Measurements from ENCODE around the gene LY6G6F. TPM values are rescaled to one million over a fixed set of nuclear protein-coding genes. Genes with fewer than 3 reads are reported as not detected.
"Not testable (repeated sequence)": the region's sequence is repeated elsewhere in the genome, so short reads cannot be mapped to it uniquely, and the experiment has no call there.

LY6G6F gene
- total RNA-seq, 4 donors from 2014 or later = not detected

DNA sequence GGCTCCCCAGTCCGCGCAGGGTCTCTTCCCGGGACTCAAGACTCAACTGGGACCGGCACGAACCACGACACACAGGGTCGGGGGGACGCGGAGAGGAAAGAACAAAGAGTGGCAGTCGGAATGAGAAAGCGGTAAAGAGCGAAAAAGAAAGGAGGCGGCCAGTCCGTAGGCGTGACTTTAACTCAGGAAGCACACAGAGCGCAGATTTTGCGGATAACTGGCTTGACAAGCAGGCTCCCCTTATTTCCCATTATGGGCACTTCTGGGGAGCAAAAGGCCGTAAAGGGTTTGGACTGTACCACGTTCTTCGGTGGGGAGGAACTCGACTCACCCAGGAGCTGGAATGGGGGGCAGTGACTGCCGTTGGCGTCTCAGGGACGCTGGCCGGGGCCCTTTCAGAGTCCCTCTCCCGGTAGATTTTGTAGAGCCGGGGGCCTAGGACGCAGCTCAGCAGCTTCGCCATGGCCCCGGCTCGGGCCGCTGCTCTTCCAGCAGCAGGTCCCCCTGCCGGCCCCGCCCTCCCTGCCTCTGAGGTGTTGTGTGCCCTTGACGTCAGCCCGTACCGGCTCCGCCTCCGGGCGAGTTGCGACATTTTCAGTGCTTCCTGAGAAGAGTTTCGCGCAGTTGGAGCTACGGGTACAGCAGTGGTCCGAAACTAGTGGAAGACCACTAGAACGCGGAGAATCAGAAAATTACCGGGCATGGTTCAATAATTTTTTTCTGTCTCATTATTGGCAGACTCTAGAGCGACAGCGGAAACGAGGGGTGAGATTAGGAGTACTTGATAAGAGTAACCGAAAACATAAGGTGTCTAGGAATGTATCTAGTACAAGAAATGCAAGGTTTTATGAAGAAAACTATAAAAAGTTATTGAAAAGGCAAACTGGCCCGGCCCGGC, 3.6 kb upstream of the LY6G6F start, which contains the start of gene ABHD16A:
Gene ABHD16A, minus strand, starts transcription at position 506 of the 898 bp plus-strand sequence. Its CDS starts 43 bp downstream, at position 463.
- peaks cover 0 to 21% (median 0%) of the 10 kb centered on the region in 3 donors for H3K36me3 ChIP-seq
- peak; percentile 99 for DNase-seq (ENCODE audit: low spot score in 2 of 2)
- WGBS, 2 donors = 1% methylated on average over 54 of the region's 54 CpGs
- H3K9me3 ChIP-seq = no peaks in the 10 kb centered on the region
- peak within 1 kb of the TSS; percentile 61 to 92 (median 76) for H3K4me3 ChIP-seq
- H3K27me3 ChIP-seq = no peaks in the 10 kb centered on the region
- TF ChIP-seq EP300 (IDR thresholded peaks at IDR 0.05) (peak; percentile 97 to 100), POLR2A (IDR thresholded peaks at IDR 0.05) (peak; percentile 95 to 100)
- TF ChIP-seq, protein P1, sequence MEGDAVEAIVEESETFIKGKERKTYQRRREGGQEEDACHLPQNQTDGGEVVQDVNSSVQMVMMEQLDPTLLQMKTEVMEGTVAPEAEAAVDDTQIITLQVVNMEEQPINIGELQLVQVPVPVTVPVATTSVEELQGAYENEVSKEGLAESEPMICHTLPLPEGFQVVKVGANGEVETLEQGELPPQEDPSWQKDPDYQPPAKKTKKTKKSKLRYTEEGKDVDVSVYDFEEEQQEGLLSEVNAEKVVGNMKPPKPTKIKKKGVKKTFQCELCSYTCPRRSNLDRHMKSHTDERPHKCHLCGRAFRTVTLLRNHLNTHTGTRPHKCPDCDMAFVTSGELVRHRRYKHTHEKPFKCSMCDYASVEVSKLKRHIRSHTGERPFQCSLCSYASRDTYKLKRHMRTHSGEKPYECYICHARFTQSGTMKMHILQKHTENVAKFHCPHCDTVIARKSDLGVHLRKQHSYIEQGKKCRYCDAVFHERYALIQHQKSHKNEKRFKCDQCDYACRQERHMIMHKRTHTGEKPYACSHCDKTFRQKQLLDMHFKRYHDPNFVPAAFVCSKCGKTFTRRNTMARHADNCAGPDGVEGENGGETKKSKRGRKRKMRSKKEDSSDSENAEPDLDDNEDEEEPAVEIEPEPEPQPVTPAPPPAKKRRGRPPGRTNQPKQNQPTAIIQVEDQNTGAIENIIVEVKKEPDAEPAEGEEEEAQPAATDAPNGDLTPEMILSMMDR (IDR thresholded peaks at IDR 0.05) = peak in 2 of 5 experiments; percentile 54 to 64
- H3K4me1 ChIP-seq = peaks cover 0 to 38% (median 16%) of the 10 kb centered on the region in 4 donors
- H3K27ac ChIP-seq = peak within 1 kb of the TSS; percentile 89 to 98 (median 96)

DNA sequence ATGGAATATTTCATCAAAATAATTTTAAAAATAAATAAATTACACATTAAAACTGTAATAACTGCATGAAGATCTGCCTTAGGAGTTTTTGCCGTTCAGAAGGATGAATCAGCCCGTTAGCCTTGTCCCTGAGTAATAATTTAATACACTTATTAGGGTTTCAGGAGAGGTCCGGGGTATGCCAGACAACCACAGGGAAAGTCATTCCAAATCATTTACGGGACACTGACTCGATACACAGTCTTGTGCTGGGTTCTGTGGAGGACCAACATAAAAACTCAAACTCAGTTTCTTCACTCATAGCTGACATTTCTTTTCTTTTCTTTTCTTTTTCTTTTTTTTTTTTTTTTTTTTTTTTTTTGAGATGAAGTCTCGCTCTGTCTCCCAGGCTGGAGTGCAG, 735 bp upstream of the LY6G6F start:
- H3K4me1 ChIP-seq = peaks cover 0 to 24% (median 15%) of the 10 kb centered on the region in 4 donors
- WGBS, 2 donors = 89 to 90% methylated on average over 6 of the region's 6 CpGs

DNA sequence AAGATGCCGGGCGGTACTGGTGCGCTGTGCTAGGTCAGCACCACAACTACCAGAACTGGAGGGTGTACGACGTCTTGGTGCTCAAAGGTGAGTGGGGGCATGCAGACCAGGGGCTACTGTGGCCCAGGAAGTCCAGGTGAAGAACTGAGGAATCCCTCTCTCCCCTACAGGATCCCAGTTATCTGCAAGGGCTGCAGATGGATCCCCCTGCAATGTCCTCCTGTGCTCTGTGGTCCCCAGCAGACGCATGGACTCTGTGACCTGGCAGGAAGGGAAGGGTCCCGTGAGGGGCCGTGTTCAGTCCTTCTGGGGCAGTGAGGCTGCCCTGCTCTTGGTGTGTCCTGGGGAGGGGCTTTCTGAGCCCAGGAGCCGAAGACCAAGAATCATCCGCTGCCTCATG, 1.0 kb downstream of the LY6G6F start:
- no peaks in the 10 kb centered on the region for H3K9me3 ChIP-seq
- no peak overlapping the region for H3K27ac ChIP-seq
- no peaks in the 10 kb centered on the region for H3K27me3 ChIP-seq
- TF ChIP-seq, protein P1 (IDR thresholded peaks at IDR 0.05) = no peak
- TF ChIP-seq POLR2A (IDR thresholded peaks at IDR 0.05) (no peak), EP300 (IDR thresholded peaks at IDR 0.05) (no peak)
- H3K4me3 ChIP-seq = no peak overlapping the region
- DNase-seq (ENCODE audit: low spot score in 2 of 2) = no peak
- peaks cover 0 to 9% (median 3%) of the 10 kb centered on the region in 4 donors for H3K4me1 ChIP-seq
- no peaks in the 10 kb centered on the region for H3K36me3 ChIP-seq
- WGBS, 2 donors = 84 to 87% methylated on average over 8 to 10 of the region's 10 CpGs

More for the DNA sequence above, 735 bp upstream of the LY6G6F start:
- no peak overlapping the region for H3K4me3 ChIP-seq
- H3K9me3 ChIP-seq = no peaks in the 10 kb centered on the region
- no peaks in the 10 kb centered on the region for H3K36me3 ChIP-seq
- no peak for DNase-seq (ENCODE audit: low spot score in 2 of 2)
- TF ChIP-seq, protein P1 (IDR thresholded peaks at IDR 0.05) = no peak
- TF ChIP-seq EP300 (IDR thresholded peaks at IDR 0.05) (no peak), POLR2A (IDR thresholded peaks at IDR 0.05) (no peak)
- H3K27me3 ChIP-seq = no peaks in the 10 kb centered on the region
- no peak overlapping the region for H3K27ac ChIP-seq

DNA sequence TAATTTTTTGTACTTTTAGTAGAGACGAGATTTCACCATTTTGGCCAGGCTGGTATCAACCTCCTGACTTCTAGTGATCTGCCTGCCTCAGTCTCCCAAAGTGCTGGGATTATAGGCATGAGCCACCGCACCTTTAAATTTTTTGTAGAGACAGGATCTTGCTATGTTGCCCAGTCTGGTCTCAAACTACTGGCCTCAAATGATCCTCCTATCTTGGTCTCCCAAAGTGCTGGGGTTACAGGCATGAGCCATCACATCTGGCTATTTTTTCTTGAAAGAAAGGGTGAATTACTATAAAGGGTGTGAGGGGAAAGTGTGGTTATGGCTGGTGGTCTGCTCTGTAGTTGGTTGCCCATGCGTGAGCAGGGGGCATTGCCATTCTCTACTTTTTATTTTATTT, 1.6 kb downstream of the LY6G6F start:
- TF ChIP-seq EP300 (IDR thresholded peaks at IDR 0.05) (no peak), POLR2A (IDR thresholded peaks at IDR 0.05) (no peak)
- TF ChIP-seq, protein P1 (IDR thresholded peaks at IDR 0.05) = no peak
- H3K4me1 ChIP-seq = peaks cover 0 to 9% (median 3%) of the 10 kb centered on the region in 4 donors
- WGBS, 2 donors = 92 to 93% methylated on average over 3 of the region's 3 CpGs
- no peak overlapping the region for H3K4me3 ChIP-seq
- no peak for DNase-seq (ENCODE audit: low spot score in 2 of 2)
- H3K27me3 ChIP-seq = no peaks in the 10 kb centered on the region
- no peaks in the 10 kb centered on the region for H3K9me3 ChIP-seq
- H3K27ac ChIP-seq = no peak overlapping the region
- no peaks in the 10 kb centered on the region for H3K36me3 ChIP-seq

DNA sequence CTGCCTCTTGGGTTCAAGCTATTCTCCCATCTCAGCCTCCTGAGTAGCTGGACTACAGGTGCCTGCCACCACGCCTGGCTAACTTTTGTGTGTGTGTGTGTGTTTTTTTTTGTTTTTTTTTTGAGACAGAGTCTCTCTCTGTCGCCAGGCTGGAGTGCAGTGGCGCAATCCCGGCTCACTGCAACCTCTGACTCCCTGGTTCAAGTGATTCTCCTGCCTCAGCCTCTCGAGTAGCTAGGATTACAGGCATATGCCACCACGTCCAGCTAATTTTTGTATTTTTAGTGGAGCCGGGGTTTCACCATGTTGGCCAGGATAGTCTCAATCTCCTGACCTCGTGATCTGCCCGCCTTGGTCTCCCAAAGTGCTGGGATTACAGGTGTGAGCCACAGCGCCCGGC, 2.5 kb downstream of the LY6G6F start:
- H3K9me3 ChIP-seq; DNase-seq (ENCODE audit: low spot score in 2 of 2); H3K27ac ChIP-seq; H3K4me1 ChIP-seq; H3K4me3 ChIP-seq; H3K36me3 ChIP-seq; H3K27me3 ChIP-seq: not testable (repeated sequence)
- 87 to 88% methylated on average over 11 of the region's 11 CpGs for WGBS, 2 donors
